HG03175 (cell line): ENCODE results near the gene MRAS.

Experiments used
- ATAC-seq: cut with Tn5 transposase; IDR thresholded peaks from one replicate; pipeline ENCODE4 v1.9.1; 2021; ENCODE audit warnings: mild to moderate bottlenecking, moderate library complexity; ENCODE audit not compliant: unreplicated experiment

Gene MRAS

GRCh38 chr3:138338811-138339210, 9.6 kb upstream of the MRAS start:
- ATAC-seq = no peak

- no peak for ATAC-seq
These were observed 7.9 kb upstream of the MRAS start for GRCh38 chr3:138340511-138340910.

GRCh38 chr3:138344754-138345153, 3.6 kb upstream of the MRAS start:
- ATAC-seq = no peak

GRCh38 chr3:138348754-138349739, 668 bp downstream of the MRAS start:
- ATAC-seq = no peak

- ATAC-seq = no peak
These were observed 1.7 kb downstream of the MRAS start for GRCh38 chr3:138349926-138350665.

- no peak for ATAC-seq
These were observed 2.8 kb downstream of the MRAS start for GRCh38 chr3:138351151-138351550.

GRCh38 chr3:138351916-138352550, 3.7 kb downstream of the MRAS start:
- no peak for ATAC-seq

- no peak for ATAC-seq
These were observed 6.0 kb downstream of the MRAS start for GRCh38 chr3:138354376-138354775.

GRCh38 chr3:138355071-138355470, 6.7 kb downstream of the MRAS start:
- ATAC-seq = no peak

- ATAC-seq = no peak
These were observed 8.5 kb downstream of the MRAS start for GRCh38 chr3:138356730-138357405.

- ATAC-seq = no peak
These were observed 11.0 kb downstream of the MRAS start for GRCh38 chr3:138359148-138359918.

GRCh38 chr3:138359919-138360868, 11.8 kb downstream of the MRAS start:
- no peak for ATAC-seq

GRCh38 chr3:138360869-138361525, 12.6 kb downstream of the MRAS start:
- ATAC-seq = no peak

GRCh38 chr3:138361561-138361971, 13.2 kb downstream of the MRAS start:
- ATAC-seq = no peak

- no peak for ATAC-seq
These were observed 14.2 kb downstream of the MRAS start for GRCh38 chr3:138362538-138362937.

GRCh38 chr3:138363322-138363721, 14.9 kb downstream of the MRAS start:
- no peak for ATAC-seq

GRCh38 chr3:138364356-138365252, 16.2 kb downstream of the MRAS start:
- no peak for ATAC-seq

- ATAC-seq = no peak
These were observed 16.8 kb downstream of the MRAS start for GRCh38 chr3:138365253-138365555.
